ENCODE measurements around the gene OR52A1. TPM values are rescaled to one million over a fixed set of nuclear protein-coding genes. Genes with fewer than 3 reads are reported as not detected.

The OR52A1 gene
- total and polyA plus RNA-seq, 9 of the 15 experiments (the other 6 are each of a cell fraction or from before 2014, with no cell fraction given) = under 0.01 to 0.33 (median 0.13) TPM; not detected in 3

GRCh38 chr11:5107285-5107684, 47.3 kb downstream of the OR52A1 start (continued):
- no peak for TF ChIP-seq ZNF449 (CRISPR knock-in tag; IDR thresholded peaks at IDR 0.05)
- peak; percentile 58; the same call in 1 of the 2 replicates for TF ChIP-seq HDAC2 (IDR thresholded peaks at IDR 0.05)
- TF ChIP-seq CEBPG (CRISPR knock-in tag; IDR thresholded peaks at IDR 0.05) = no peak
- no peak for TF ChIP-seq CEBPG (tag; conservative IDR thresholded peaks at IDR 0.05 in 1 of 2, IDR thresholded peaks at IDR 0.05 in 1 of 2)
- no peak for TF ChIP-seq BACH1 (tag; IDR thresholded peaks at IDR 0.05)
- TF ChIP-seq GATAD2A (IDR thresholded peaks at IDR 0.05) = 0 out of 2 replicates have a peak, but pooled peaks have one; percentile 18
- no peak for TF ChIP-seq ZNF584 (CRISPR knock-in tag; IDR thresholded peaks at IDR 0.05; ENCODE audit: low read depth)
- TF ChIP-seq, protein P1, sequence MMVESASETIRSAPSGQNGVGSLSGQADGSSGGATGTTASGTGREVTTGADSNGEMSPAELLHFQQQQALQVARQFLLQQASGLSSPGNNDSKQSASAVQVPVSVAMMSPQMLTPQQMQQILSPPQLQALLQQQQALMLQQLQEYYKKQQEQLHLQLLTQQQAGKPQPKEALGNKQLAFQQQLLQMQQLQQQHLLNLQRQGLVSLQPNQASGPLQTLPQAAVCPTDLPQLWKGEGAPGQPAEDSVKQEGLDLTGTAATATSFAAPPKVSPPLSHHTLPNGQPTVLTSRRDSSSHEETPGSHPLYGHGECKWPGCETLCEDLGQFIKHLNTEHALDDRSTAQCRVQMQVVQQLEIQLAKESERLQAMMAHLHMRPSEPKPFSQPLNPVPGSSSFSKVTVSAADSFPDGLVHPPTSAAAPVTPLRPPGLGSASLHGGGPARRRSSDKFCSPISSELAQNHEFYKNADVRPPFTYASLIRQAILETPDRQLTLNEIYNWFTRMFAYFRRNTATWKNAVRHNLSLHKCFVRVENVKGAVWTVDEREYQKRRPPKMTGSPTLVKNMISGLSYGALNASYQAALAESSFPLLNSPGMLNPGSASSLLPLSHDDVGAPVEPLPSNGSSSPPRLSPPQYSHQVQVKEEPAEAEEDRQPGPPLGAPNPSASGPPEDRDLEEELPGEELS (CRISPR knock-in tag; IDR thresholded peaks at IDR 0.05; ENCODE audit: borderline replicate concordance) = no peak
- peak; percentile 35; the same call in 1 of the 2 replicates for TF ChIP-seq STAT5A (IDR thresholded peaks at IDR 0.05; ENCODE audit: borderline replicate concordance, low read length)
- no peak for TF ChIP-seq NR2C1 (IDR thresholded peaks at IDR 0.05)
- no peak for TF ChIP-seq NR2C1 (tag; IDR thresholded peaks at IDR 0.05)
- no peak for TF ChIP-seq FIP1L1 (IDR thresholded peaks at IDR 0.05; ENCODE audit: low read depth, low read length, poor library complexity, severe bottlenecking)
- peak; percentile 89 for TF ChIP-seq CBFA2T3 (IDR thresholded peaks at IDR 0.05)
- TF ChIP-seq EHMT2 (IDR thresholded peaks at IDR 0.05) = 0 out of 2 replicates have a peak, but pooled peaks have one; percentile 37
- TF ChIP-seq, protein P2, sequence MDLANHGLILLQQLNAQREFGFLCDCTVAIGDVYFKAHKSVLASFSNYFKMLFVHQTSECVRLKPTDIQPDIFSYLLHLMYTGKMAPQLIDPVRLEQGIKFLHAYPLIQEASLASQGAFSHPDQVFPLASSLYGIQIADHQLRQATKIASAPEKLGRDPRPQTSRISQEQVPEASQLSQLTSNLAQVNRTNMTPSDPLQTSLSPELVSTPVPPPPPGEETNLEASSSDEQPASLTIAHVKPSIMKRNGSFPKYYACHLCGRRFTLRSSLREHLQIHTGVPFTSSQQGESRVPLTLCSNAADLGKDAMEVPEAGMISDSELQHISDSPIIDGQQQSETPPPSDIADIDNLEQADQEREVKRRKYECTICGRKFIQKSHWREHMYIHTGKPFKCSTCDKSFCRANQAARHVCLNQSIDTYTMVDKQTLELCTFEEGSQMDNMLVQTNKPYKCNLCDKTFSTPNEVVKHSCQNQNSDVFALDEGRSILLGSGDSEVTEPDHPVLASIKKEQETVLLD (IDR thresholded peaks at IDR 0.05) = 0 out of 2 replicates have a peak, but pooled peaks have one; percentile 49
- TF ChIP-seq PHF20 (IDR thresholded peaks at IDR 0.05; ENCODE audit: partially characterized antibody) = no peak
- TF ChIP-seq, protein P3, sequence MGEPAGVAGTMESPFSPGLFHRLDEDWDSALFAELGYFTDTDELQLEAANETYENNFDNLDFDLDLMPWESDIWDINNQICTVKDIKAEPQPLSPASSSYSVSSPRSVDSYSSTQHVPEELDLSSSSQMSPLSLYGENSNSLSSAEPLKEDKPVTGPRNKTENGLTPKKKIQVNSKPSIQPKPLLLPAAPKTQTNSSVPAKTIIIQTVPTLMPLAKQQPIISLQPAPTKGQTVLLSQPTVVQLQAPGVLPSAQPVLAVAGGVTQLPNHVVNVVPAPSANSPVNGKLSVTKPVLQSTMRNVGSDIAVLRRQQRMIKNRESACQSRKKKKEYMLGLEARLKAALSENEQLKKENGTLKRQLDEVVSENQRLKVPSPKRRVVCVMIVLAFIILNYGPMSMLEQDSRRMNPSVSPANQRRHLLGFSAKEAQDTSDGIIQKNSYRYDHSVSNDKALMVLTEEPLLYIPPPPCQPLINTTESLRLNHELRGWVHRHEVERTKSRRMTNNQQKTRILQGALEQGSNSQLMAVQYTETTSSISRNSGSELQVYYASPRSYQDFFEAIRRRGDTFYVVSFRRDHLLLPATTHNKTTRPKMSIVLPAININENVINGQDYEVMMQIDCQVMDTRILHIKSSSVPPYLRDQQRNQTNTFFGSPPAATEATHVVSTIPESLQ (CRISPR knock-in tag; IDR thresholded peaks at IDR 0.05) = no peak
- TF ChIP-seq BRF2 (IDR thresholded peaks at IDR 0.05; ENCODE audit: borderline replicate concordance, insufficient read depth, insufficient read length) = no peak
- TF ChIP-seq SMARCA4 (IDR thresholded peaks at IDR 0.05) = peak; percentile 79
- TF ChIP-seq TAL1 (IDR thresholded peaks at IDR 0.05) = peak; percentile 50; the same call in 1 of the 2 replicates
- peak; percentile 82 for TF ChIP-seq TEAD4 (IDR thresholded peaks at IDR 0.05; ENCODE audit: low read length)
- TF ChIP-seq TEAD4 (CRISPR knock-in tag; IDR thresholded peaks at IDR 0.05; ENCODE audit: borderline replicate concordance) = no peak
- no peak for TF ChIP-seq ZNF408 (CRISPR knock-in tag; IDR thresholded peaks at IDR 0.05; ENCODE audit: low read depth)
